ENCODE results near the gene FXYD2.

Gene FXYD2

DNA sequence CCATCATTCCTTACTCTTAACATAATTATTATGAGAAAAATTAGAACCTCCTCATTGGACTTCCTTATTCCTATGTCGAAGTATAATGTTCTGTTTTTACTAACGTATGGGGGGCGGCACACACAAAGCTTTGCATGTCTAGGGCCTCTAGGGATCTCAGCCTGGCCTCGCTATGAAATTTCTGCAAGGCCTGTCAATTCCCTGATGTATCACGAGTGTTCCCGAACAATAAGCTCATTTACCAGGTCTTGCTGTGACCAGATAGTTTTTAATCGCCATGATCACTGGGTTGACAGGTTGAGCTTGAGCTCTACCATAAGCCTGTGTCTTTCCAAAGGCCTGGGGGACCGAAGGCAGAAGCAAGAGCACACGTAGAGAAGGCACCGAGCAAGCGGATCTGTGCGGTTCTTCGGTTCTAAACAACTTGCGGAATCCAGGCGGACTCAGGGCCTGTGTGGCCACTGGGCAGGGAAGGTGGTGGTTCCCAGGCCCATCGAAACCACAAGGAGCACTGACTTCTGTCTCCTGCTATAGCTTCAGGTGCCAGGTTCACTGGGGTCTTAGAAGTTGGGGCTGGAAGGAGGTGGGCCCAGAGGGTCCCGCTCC is 10.4 kb upstream of the FXYD2 start:
- Mint-ChIP-seq H3K27me3 (peaks cover 26% of the 10 kb centered on the region), H3K36me3 (no peaks in the 10 kb centered on the region)

DNA sequence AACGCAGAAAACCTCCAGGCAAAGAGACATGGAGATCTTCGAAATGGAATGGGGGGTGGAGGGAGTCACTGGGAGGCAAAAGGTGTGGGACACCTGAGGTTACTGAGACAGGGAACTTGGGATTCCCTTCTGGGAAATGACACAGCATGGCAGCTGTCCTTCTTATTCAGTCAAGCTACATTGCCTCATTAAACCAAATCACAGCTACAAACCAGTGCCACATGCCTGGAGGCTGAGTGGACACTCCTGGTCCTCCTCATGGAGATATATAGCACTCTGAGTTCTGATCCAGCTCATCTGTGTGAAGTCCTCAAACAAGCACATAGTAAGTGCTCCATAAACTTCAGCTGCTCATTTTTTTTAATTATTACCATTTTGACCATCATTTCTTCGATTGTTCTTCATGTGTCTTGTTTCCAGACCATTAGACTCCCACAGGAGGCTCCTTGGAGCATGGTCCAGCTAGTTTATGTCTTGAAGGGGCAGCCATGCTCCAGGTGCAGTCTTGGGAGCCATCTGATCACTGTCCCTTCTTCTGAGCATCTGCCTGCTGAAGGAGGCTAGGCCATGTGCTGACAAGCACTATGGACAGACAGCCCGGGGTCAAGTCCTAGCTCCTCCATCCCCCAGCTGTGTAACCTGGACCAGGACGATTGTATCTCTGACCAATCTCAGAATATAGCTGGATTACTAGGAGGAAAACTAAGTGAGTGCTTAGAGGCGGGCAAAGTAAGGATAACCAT is 9.7 kb upstream of the FXYD2 start:
- no peaks in the 10 kb centered on the region for H3K36me3 Mint-ChIP-seq
- peaks cover 7% of the 10 kb centered on the region for H3K4me1 Mint-ChIP-seq
- no peak overlapping the region for H3K27ac Mint-ChIP-seq
- peaks cover 26% of the 10 kb centered on the region for H3K27me3 Mint-ChIP-seq
- H3K4me3 Mint-ChIP-seq = no peak overlapping the region
- H3K9me3 Mint-ChIP-seq = no peaks in the 10 kb centered on the region
- ATAC-seq (ENCODE audit: low read depth) (no peak), DNase-seq (ENCODE audit: low spot score in 2 of 2) (no peak)

More for the DNA sequence above, 10.4 kb upstream of the FXYD2 start:
- DNase-seq (ENCODE audit: low spot score in 2 of 2) (no peak), ATAC-seq (ENCODE audit: low read depth) (no peak)
- no peaks in the 10 kb centered on the region for H3K9me3 Mint-ChIP-seq
- H3K4me3 Mint-ChIP-seq = no peak overlapping the region
- H3K4me1 Mint-ChIP-seq = peaks cover 7% of the 10 kb centered on the region
- no peak overlapping the region for H3K27ac Mint-ChIP-seq

DNA sequence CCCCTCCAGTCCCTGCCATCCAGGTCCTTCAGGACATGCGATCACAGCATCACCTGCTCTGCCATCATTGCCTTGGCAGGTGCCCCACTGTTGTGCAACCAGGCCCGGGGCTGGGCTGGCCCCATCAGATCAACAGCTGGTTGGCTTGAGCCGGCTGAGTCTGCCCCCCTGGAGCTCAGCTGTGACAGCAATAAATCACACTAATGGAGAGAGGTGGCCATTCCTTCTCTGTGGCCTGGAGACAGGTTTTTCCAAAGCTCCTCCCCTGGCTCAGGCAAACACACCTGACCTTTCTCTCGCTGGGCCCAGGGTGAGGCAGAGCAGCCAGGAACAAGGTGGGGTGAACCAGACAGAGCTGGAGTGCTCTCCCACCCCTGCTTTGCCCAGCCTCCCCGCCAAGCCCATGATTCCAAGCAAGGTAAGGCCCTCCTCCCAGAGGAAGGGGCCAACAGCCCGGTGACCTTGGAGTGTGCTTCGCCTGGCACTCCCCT is 8.9 kb upstream of the FXYD2 start:
- Mint-ChIP-seq H3K27ac (no peak overlapping the region), H3K9me3 (no peaks in the 10 kb centered on the region), H3K36me3 (no peaks in the 10 kb centered on the region), H3K4me3 (no peak overlapping the region), H3K27me3 (peaks cover 26% of the 10 kb centered on the region), H3K4me1 (peaks cover 9% of the 10 kb centered on the region)
- ATAC-seq (ENCODE audit: low read depth) = no peak
- no peak for DNase-seq (ENCODE audit: low spot score in 2 of 2)

DNA sequence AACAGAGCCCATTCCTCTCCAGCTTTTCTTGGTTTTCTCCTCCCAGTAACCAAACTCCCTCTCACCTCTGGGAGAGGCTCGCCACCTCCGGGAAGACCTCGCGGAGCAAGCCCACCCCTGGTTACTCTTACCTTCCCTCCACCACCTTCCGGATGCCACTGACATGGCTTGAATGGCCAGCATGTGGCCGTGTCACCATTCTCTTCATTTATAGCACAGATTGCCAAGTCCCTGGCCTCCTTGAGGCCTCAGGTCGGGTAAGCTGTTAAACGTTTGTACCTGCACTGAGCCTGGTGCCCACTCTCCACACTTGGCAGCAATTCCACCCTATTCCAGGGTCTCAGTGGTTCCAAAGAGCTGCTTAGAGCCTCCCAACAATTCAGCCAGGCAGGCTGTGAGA is 8.0 kb upstream of the FXYD2 start:
- no peak for ATAC-seq (ENCODE audit: low read depth)
- H3K4me1 Mint-ChIP-seq = peaks cover 13% of the 10 kb centered on the region
- H3K36me3 Mint-ChIP-seq = no peaks in the 10 kb centered on the region
- H3K4me3 Mint-ChIP-seq = no peak overlapping the region
- H3K27ac Mint-ChIP-seq = no peak overlapping the region
- H3K27me3 Mint-ChIP-seq = peaks cover 24% of the 10 kb centered on the region
- no peak for DNase-seq (ENCODE audit: low spot score in 2 of 2)
- no peaks in the 10 kb centered on the region for H3K9me3 Mint-ChIP-seq

DNA sequence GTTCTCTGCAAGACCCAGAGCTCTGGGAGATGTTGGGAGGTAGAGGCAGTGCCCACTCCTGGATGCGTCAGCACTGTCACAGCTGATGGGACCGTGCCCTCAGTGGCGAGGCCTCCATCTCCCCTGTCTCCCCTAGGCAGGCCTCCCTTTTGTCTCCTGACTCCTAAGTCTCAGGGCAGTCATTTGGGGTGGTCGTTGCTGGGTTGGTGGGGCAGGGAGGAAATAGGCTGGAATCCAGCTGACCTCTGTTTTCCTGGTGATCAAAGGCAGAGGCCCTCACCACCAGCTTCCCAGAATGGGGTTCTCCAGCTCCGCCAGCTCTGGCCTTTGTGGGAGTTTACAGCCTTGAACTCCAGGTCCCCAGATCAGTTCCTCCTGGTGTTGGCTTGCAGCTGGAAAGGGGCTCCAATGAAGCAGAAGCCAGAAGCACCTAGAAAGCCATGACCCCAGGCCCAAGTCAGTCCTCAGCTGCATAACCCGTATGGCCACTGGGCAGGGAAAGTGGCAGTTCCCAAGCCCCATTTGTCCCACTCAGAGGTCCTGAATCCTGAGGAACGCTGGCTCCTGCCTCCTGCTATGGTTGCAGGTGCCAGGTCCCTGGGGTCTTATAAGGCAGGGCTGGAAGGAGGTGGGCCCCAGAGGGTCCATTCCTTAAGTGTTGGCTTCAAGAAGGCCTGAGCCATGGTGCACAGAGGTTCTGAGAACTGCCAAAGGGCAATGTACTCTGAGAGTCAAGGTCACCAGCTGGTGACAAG is 7.3 kb upstream of the FXYD2 start:
- H3K27ac Mint-ChIP-seq = no peak overlapping the region

DNA sequence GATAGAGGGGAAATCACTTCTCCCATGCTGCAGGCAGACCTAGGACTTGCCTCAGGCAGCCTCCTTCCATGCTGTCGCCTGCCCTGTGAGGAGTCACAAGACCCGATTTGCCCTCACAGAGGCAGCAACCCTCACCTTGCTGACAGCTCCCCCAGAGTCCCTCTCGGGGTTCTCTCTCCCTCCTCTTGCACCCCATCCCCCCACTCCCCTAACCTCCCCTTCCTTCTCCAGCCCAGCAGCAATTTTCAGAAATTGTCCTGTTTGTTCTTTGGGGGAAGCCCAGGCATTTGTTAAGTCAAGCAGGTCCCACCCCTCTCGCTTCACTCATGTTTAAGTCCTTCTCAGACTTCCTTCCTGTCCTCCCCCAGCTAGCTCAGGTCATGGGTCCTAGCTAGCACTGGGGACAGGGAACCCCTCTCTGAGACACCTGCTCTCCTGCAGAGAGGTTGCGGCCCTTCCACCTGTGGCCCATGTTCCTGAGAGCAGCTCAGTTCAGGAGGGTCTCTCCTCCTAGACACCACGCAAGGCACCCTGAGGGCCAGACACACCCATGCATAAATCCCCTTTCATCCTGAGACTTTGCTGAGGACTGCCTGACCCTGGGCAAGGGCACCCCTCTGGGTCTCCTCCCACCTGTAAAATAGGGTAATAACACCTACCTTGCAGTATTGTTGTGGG is 6.3 kb upstream of the FXYD2 start:
- Mint-ChIP-seq H3K27ac (no peak overlapping the region), H3K4me1 (peaks cover 13% of the 10 kb centered on the region), H3K9me3 (no peaks in the 10 kb centered on the region), H3K27me3 (peaks cover 17% of the 10 kb centered on the region), H3K36me3 (no peaks in the 10 kb centered on the region), H3K4me3 (no peak overlapping the region)
- DNase-seq (ENCODE audit: low spot score in 2 of 2) (no peak), ATAC-seq (ENCODE audit: low read depth) (no peak)

More for the DNA sequence above, 7.3 kb upstream of the FXYD2 start:
- no peaks in the 10 kb centered on the region for H3K9me3 Mint-ChIP-seq
- H3K27me3 Mint-ChIP-seq = peaks cover 22% of the 10 kb centered on the region
- H3K36me3 Mint-ChIP-seq = no peaks in the 10 kb centered on the region
- ATAC-seq (ENCODE audit: low read depth) (no peak), DNase-seq (ENCODE audit: low spot score in 2 of 2) (no peak)
- H3K4me1 Mint-ChIP-seq = peaks cover 13% of the 10 kb centered on the region
- H3K4me3 Mint-ChIP-seq = no peak overlapping the region

DNA sequence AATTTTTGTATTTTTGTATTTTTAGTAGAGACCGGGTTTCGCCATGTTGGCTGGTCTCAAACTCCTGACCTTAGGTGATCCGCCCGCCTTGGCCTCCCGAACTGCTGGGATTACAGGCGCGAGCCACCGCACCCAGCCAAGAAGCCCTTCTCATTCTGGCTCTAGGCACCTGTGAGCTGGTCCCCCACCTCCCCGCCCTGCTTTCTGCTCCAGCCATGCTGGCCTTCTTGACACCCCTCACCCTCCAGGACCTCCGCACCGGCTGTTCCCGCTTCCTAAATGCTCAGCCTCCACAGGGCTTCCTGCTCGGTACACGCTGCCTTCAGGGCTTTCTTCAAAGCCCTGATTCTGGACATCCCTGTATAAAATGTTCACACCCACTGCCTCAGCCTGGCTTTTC is 5.5 kb upstream of the FXYD2 start:
- no peak overlapping the region for H3K4me3 Mint-ChIP-seq
- DNase-seq (ENCODE audit: low spot score in 2 of 2) = no peak
- H3K4me1 Mint-ChIP-seq = peaks cover 13% of the 10 kb centered on the region
- peaks cover 17% of the 10 kb centered on the region for H3K27me3 Mint-ChIP-seq
- no peaks in the 10 kb centered on the region for H3K36me3 Mint-ChIP-seq
- no peaks in the 10 kb centered on the region for H3K9me3 Mint-ChIP-seq
- no peak for ATAC-seq (ENCODE audit: low read depth)
- H3K27ac Mint-ChIP-seq = no peak overlapping the region

DNA sequence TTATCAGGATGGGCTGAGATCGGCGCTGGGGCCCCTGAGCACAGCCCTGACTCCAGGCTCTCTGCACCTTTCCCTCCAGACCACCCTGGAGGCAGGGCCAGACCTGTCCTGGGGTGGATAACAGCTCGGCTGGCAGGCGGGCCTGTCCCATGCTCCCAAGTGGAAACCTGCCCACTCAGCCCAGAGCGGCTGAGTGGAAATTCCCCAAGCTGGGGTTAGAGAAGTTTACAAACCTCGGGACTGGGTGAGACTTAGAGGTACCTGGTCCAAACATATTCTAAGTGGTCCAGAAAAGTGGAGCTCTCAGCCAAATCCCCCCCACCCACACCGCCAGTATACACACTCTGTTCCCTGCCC is 4.8 kb upstream of the FXYD2 start:
- DNase-seq (ENCODE audit: low spot score in 2 of 2) = no peak
- Mint-ChIP-seq H3K27me3 (peaks cover 15% of the 10 kb centered on the region), H3K9me3 (no peaks in the 10 kb centered on the region), H3K4me1 (peaks cover 9% of the 10 kb centered on the region), H3K4me3 (no peak overlapping the region), H3K36me3 (no peaks in the 10 kb centered on the region), H3K27ac (no peak overlapping the region)
- ATAC-seq (ENCODE audit: low read depth) = no peak

DNA sequence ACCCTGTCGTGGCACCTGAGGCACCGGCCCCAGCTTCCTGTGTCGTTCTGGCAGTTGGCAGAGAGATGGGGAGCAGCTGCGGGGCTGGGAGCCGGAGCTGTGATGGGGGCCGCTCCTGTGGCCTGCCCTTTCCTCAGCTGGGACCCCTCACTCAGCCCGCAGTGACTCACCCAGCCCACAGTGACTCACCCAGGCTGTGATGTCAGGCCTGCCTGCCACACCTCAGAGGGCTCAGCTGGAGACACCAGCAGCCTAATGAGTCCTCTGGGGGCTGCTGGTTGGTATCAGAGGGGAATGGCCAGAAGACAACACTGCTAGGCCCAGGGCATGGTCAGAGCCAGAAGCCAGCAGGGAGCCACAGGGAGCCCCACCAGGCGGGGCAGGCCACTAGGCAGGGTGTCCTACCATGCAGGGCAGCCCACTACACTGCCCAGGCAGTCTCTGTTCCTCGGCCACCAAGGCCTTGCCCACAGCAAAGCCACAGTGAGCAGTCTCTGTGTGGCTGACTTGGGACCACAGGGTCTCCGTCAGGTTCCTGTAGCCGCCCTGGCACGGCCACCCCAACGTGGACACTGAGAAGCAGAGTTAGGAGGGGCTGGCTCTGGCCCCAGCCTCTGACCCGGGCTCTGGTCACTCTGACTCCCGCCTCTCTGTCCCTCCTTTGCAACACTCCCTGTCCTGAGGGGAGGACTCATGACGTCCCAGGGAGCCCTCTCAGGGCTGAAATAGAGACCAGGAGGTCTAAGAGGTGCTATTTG is 4.2 kb upstream of the FXYD2 start:
- no peak overlapping the region for H3K4me3 Mint-ChIP-seq
- H3K27me3 Mint-ChIP-seq = peaks cover 15% of the 10 kb centered on the region
- DNase-seq (ENCODE audit: low spot score in 2 of 2) (no peak), ATAC-seq (ENCODE audit: low read depth) (peak; percentile 84)
- no peaks in the 10 kb centered on the region for H3K9me3 Mint-ChIP-seq
- H3K4me1 Mint-ChIP-seq = peaks cover 9% of the 10 kb centered on the region
- H3K36me3 Mint-ChIP-seq = no peaks in the 10 kb centered on the region
- no peak overlapping the region for H3K27ac Mint-ChIP-seq

DNA sequence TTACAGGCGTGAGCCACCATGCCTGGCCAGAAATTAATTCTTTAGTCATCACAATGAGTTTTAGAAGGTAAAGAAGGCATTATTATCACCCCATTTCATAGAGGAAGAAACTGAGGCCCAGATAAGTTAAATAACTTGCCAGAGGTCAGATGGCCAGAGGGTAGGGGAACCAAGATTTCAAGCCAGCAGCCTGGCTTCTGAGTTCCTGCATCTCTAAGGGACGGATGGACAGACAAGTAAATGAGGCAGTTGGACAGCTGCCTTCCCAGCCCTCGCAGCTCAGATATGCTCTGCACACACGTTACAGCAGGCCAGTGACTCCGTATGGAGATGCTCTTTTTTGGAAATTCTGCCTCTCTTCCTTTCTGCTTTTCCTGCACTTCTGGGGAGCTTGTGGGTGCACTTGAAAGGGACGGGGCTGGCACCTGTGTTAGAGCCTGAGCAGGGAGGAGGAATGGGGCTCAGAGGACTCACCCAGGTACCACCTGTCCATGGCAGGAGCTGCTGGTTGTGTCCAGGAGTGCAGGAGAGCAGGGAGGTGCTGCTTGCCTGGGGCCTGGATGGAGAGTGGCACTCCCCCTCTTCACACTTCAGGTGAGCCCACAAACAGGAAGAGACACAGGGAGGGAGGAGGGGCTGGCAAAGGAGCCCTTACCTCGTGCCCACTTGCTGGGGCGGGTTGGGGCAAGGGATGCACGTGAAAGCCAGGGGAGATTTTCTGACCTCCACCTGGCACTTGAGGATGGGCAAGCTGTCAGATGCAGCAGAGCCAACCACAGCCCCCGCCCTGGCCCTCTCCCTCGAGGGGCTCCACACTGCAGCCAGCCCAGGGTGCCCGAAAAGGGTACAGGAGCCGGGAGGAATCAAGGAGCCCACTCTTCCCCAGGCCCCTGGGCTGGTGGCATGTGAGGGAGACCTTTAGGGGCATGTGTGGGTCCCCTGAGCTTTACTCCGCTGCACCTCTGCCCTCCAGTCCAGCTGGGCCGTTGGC is 3.3 kb upstream of the FXYD2 start:
- no peak for DNase-seq (ENCODE audit: low spot score in 2 of 2)
- Mint-ChIP-seq H3K27ac (peak overlapping the region; percentile 24), H3K36me3 (no peaks in the 10 kb centered on the region), H3K9me3 (no peaks in the 10 kb centered on the region), H3K27me3 (peaks cover 15% of the 10 kb centered on the region), H3K4me1 (peaks cover 9% of the 10 kb centered on the region), H3K4me3 (no peak overlapping the region)
- peak; percentile 67 for ATAC-seq (ENCODE audit: low read depth)

DNA sequence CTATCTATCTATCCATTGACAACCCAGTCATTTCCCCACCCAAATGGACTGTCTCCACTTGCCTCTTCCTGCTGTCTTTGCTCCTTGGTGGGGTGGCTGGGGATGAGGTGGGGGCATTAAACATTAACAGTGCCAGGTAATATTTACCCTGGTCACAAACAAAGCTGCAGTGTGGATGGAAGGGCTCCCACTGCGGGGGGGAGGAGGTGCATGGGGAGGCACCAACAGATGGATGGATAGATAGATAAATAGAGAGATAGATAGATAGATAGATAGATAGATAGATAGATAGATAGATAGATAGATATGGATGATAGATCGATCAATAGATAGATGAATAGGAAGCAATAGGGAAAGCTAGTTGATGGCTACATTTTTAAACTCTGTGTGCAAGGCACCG is 2.3 kb upstream of the FXYD2 start:
- Mint-ChIP-seq H3K36me3 (no peaks in the 10 kb centered on the region), H3K4me1 (peaks cover 9% of the 10 kb centered on the region), H3K4me3 (no peak overlapping the region), H3K9me3 (no peaks in the 10 kb centered on the region), H3K27me3 (peaks cover 13% of the 10 kb centered on the region), H3K27ac (peak overlapping the region; percentile 7)
- ATAC-seq (ENCODE audit: low read depth) (no peak), DNase-seq (ENCODE audit: low spot score in 2 of 2) (no peak)

DNA sequence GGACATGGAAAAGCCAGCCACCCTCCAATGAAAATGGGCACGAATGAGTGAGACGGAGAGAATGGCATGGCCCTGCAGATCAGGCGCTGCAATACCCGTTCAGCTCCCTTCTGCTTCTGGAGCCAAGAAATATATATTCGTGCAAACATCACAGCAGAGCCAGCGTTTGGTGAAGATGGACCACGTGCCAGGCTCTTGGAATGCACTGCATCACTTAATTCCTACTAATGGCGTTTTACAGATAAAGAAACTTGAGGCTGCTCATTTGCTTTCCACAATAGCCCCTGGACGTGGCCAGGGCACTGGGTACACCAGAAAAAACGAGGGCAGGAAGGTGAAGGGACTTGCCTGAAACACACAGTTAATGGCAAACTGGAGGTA is 1.6 kb upstream of the FXYD2 start:
- H3K27ac Mint-ChIP-seq = no peak overlapping the region
- ATAC-seq (ENCODE audit: low read depth) = no peak
- no peaks in the 10 kb centered on the region for H3K9me3 Mint-ChIP-seq
- H3K27me3 Mint-ChIP-seq = peaks cover 15% of the 10 kb centered on the region
- DNase-seq (ENCODE audit: low spot score in 2 of 2) = no peak
- H3K4me1 Mint-ChIP-seq = peaks cover 9% of the 10 kb centered on the region
- no peak overlapping the region for H3K4me3 Mint-ChIP-seq
- H3K36me3 Mint-ChIP-seq = no peaks in the 10 kb centered on the region
